Mesenchymal stem cell (in vitro differentiated cells and primary cell): Measurements from ENCODE around the gene TSPAN10.

Experiments used
- DNase-seq: peaks from one replicate; pipeline ENCODE4 v3.0.0-alpha.2; 2013
- H2AFZ ChIP-seq: one replicate; pipeline ENCODE4 v1.6.1; 2013; ENCODE audit warnings: low read depth, mild to moderate bottlenecking, control low read depth, inconsistent platforms, low read length, moderate library complexity
- H2AK5ac ChIP-seq: 2 replicates; pipeline ENCODE4 v1.6.1; 2013; ENCODE audit warnings: low read length, moderate library complexity, mild to moderate bottlenecking, inconsistent platforms; ENCODE audit not compliant: severe bottlenecking
- H2BK120ac ChIP-seq: one replicate; pipeline ENCODE4 v1.6.1; 2013; ENCODE audit warnings: low read depth, mild to moderate bottlenecking, inconsistent platforms, low read length, moderate library complexity
- H2BK12ac ChIP-seq, 2 experiments: one replicate each; pipeline ENCODE4 v1.6.1; 2013; ENCODE audit warnings: inconsistent platforms in 2 of 2, low read length in 2 of 2, mild to moderate bottlenecking in 2 of 2, moderate library complexity in 2 of 2, control low read depth in 1 of 2
- H2BK15ac ChIP-seq: one replicate; pipeline ENCODE4 v1.6.1; 2013; ENCODE audit warnings: mild to moderate bottlenecking, low read depth, inconsistent platforms; ENCODE audit not compliant: poor library complexity, severe bottlenecking
- H2BK5ac ChIP-seq: 2 replicates; pipeline ENCODE4 v1.6.1; 2013; ENCODE audit warnings: low read depth, mild to moderate bottlenecking, low read length, control low read depth, inconsistent platforms; ENCODE audit not compliant: poor library complexity, severe bottlenecking
- H3K14ac ChIP-seq, 2 experiments: one replicate each; pipeline ENCODE4 v1.6.1; 2013; ENCODE audit warnings: inconsistent platforms in 2 of 2, low read length in 2 of 2, control low read depth in 1 of 2, mild to moderate bottlenecking in 1 of 2, moderate library complexity in 1 of 2
- H3K18ac ChIP-seq, 2 experiments: one replicate each; pipeline ENCODE4 v1.6.1; 2013; ENCODE audit warnings: inconsistent platforms in 2 of 2, low read length in 2 of 2, control low read depth in 1 of 2, low read depth in 1 of 2, mild to moderate bottlenecking in 1 of 2
- H3K23ac ChIP-seq, 2 experiments: one replicate each; pipeline ENCODE4 v1.6.1; 2013; ENCODE audit warnings: inconsistent platforms in 2 of 2, low read length in 2 of 2, mild to moderate bottlenecking in 2 of 2, moderate library complexity in 2 of 2, control low read depth in 1 of 2
- H3K27ac ChIP-seq: 2 replicates; pipeline ENCODE4 v1.5.1; 2013; ENCODE audit warnings: mild to moderate bottlenecking, moderate library complexity, low read length, control low read depth, inconsistent platforms; ENCODE audit not compliant: poor library complexity, severe bottlenecking
- H3K27me3 ChIP-seq, 2 experiments: 2 replicates each; pipeline versions ENCODE4 v1.6.1 to v1.7.0; 2013; ENCODE audit warnings: low read length in 2 of 2, mild to moderate bottlenecking in 2 of 2, moderate library complexity in 2 of 2, control low read depth in 1 of 2, inconsistent platforms in 1 of 2; ENCODE audit not compliant: control insufficient read depth in 1 of 2, insufficient read depth in 1 of 2
- H3K36me3 ChIP-seq, 2 experiments: 2 replicates each; pipeline versions ENCODE4 v1.6.1 to v1.7.0; 2013; ENCODE audit warnings: low read length in 2 of 2, control low read depth in 1 of 2, inconsistent platforms in 1 of 2, low read depth in 1 of 2, mild to moderate bottlenecking in 1 of 2; ENCODE audit not compliant: insufficient read depth in 2 of 2, control insufficient read depth in 1 of 2
- H3K4ac ChIP-seq, 2 experiments: one replicate each; pipeline ENCODE4 v1.6.1; 2013; ENCODE audit warnings: inconsistent platforms in 2 of 2, low read length in 2 of 2, mild to moderate bottlenecking in 2 of 2, moderate library complexity in 2 of 2, control low read depth in 1 of 2, low read depth in 1 of 2
- H3K4me1 ChIP-seq: 2 replicates; pipeline ENCODE4 v1.6.1; 2013; ENCODE audit warnings: low read depth, low read length, control low read depth; ENCODE audit not compliant: control insufficient read depth, insufficient read depth
- H3K4me2 ChIP-seq: 2 replicates; pipeline ENCODE4 v1.6.1; 2013; ENCODE audit warnings: low read length, mild to moderate bottlenecking, inconsistent platforms; ENCODE audit not compliant: poor library complexity, severe bottlenecking
- H3K4me3 ChIP-seq, 2 experiments: 2 replicates each; pipeline versions ENCODE4 v1.5.1 to v1.7.0; 2013; ENCODE audit warnings: low read length in 2 of 2, mild to moderate bottlenecking in 2 of 2, control low read depth in 1 of 2, low read depth in 1 of 2; ENCODE audit not compliant: insufficient read depth in 1 of 2
- H3K79me1 ChIP-seq: replicated peaks from 2 replicates; pipeline ENCODE4 v1.6.1; 2013; ENCODE audit warnings: mild to moderate bottlenecking, control low read depth, low read length, inconsistent platforms; ENCODE audit not compliant: poor library complexity, severe bottlenecking
- H3K9ac ChIP-seq: 2 replicates; pipeline ENCODE4 v1.7.0; 2013; ENCODE audit warnings: mild to moderate bottlenecking, low read length, moderate library complexity
- H3K9me3 ChIP-seq: 2 replicates; pipeline ENCODE4 v1.7.0; 2013; ENCODE audit warnings: mild to moderate bottlenecking, low read length; ENCODE audit not compliant: control insufficient read depth
- H4K8ac ChIP-seq: one replicate; pipeline ENCODE4 v1.6.1; 2013; ENCODE audit warnings: inconsistent platforms, mild to moderate bottlenecking, low read length, moderate library complexity
- H4K91ac ChIP-seq: one replicate; pipeline ENCODE4 v1.6.1; 2013; ENCODE audit warnings: mild to moderate bottlenecking, low read length, inconsistent platforms
- WGBS: methylation state at CpG from one replicate; pipeline ENCODE4 v1.1.7; 2013; ENCODE audit warnings: mixed read lengths; 5-methylcytosine and 5-hydroxymethylcytosine counted together

The TSPAN10 gene

GRCh38 chr17:81666342-81667191 lies 29.6 kb downstream of the TSPAN10 start, which contains the start of the genes CCDC137 and OXLD1:
Gene CCDC137, plus strand, starts transcription at chr17:81666737. Its CDS starts 30 bp downstream, at chr17:81666767.
Gene OXLD1, minus strand, starts transcription at chr17:81666605. Its CDS starts 28 bp downstream, at chr17:81666577.
- H3K36me3 ChIP-seq = peaks cover 46 to 48% of the 10 kb centered on the region in 2 experiments
- H3K23ac ChIP-seq = no peak within 1 kb of the TSS
- H3K27me3 ChIP-seq = no peaks in the 10 kb centered on the region
- H3K9ac ChIP-seq = peak within 1 kb of the TSS; percentile 92
- peak within 1 kb of the TSS; percentile 87 to 94 for H3K4me3 ChIP-seq
- H3K4me2 ChIP-seq = peak within 1 kb of the TSS; percentile 79
- H3K14ac ChIP-seq = peak within 1 kb of the TSS in 1 of 2 experiments; percentile 86
- H2AFZ ChIP-seq = peak within 1 kb of the TSS; percentile 84
- H4K91ac ChIP-seq = peak within 1 kb of the TSS; percentile 88
- H3K27ac ChIP-seq = peak within 1 kb of the TSS; percentile 78
- peak within 1 kb of the TSS; percentile 55 for H2BK120ac ChIP-seq
- peak within 1 kb of the TSS; percentile 89 to 94 for H3K18ac ChIP-seq
- peak within 1 kb of the TSS; percentile 75 to 76 for H3K4ac ChIP-seq
- H2BK15ac ChIP-seq = peak within 1 kb of the TSS; percentile 71
- peak within 1 kb of the TSS; percentile 44 for H2AK5ac ChIP-seq
- H3K9me3 ChIP-seq = no peaks in the 10 kb centered on the region
- H3K79me1 ChIP-seq = peaks cover 35% of the 10 kb centered on the region
- peak; percentile 96 for DNase-seq
- H2BK5ac ChIP-seq = peak within 1 kb of the TSS; percentile 84
- H2BK12ac ChIP-seq = peak within 1 kb of the TSS in 1 of 2 experiments; percentile 4
- WGBS = under 1% methylated on average over 79 of the region's 96 CpGs
- peaks cover 20% of the 10 kb centered on the region for H3K4me1 ChIP-seq
- peak within 1 kb of the TSS; percentile 96 for H4K8ac ChIP-seq

DNA sequence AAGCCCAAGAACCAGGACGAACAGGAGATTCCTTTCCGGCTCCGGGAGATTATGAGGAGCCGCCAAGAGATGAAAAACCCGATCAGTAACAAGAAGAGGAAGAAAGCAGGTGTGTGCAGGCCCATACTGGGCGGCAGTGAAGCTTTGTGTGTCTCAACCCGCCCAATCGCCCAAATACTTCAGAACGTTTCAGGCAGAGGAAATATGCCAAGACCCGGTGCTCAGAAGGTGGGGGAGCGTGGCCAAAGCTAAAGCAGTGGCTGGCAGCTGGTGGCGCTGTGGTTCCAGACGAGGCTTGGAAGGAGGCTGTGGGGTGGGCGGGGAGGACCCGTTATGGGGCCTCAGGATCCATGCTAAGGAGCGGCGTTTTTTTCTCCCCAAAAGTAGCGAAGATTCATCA lies 30.8 kb downstream of the TSPAN10 start:
- Histone ChIP-seq H2AK5ac (no peak overlapping the region), H3K14ac (no peak overlapping the region), H3K23ac (no peak overlapping the region), H2BK120ac (no peak overlapping the region), H4K91ac (no peak overlapping the region), H4K8ac (peak overlapping the region; percentile 58), H3K27me3 (no peaks in the 10 kb centered on the region), H3K4ac (no peak overlapping the region), H2BK5ac (no peak overlapping the region), H3K36me3 (peaks cover 58 to 60% of the 10 kb centered on the region in 2 experiments), H3K4me2 (no peak overlapping the region), H3K18ac (no peak overlapping the region), H2BK12ac (no peak overlapping the region), H2BK15ac (no peak overlapping the region), H3K27ac (no peak overlapping the region), H3K79me1 (peaks cover 45% of the 10 kb centered on the region), H3K9me3 (no peaks in the 10 kb centered on the region), H3K4me1 (peaks cover 20% of the 10 kb centered on the region), H3K9ac (peak overlapping the region; percentile 29), H3K4me3 (peak overlapping the region in 1 of 2 experiments; percentile 58), H2AFZ (no peak overlapping the region)
- 93% methylated on average over 18 of the region's 18 CpGs for WGBS
- no peak for DNase-seq

- Histone ChIP-seq H3K4me1 (peaks cover 20% of the 10 kb centered on the region), H2BK5ac (no peak overlapping the region), H3K79me1 (peaks cover 48% of the 10 kb centered on the region)
Observed at GRCh38 chr17:81672504-81672903, 35.5 kb downstream of the TSPAN10 start.

GRCh38 chr17:81672954-81673353 lies 36.0 kb downstream of the TSPAN10 start:
- Histone ChIP-seq H3K27me3 (no peaks in the 10 kb centered on the region), H3K36me3 (peaks cover 66 to 68% of the 10 kb centered on the region in 2 experiments), H3K23ac (no peak overlapping the region), H3K79me1 (peaks cover 45% of the 10 kb centered on the region), H3K9ac (no peak overlapping the region), H4K8ac (no peak overlapping the region), H2AFZ (no peak overlapping the region), H3K18ac (no peak overlapping the region), H3K27ac (no peak overlapping the region), H3K4me1 (peaks cover 18% of the 10 kb centered on the region), H2BK5ac (peak overlapping the region; percentile 9), H3K4ac (no peak overlapping the region), H3K14ac (no peak overlapping the region), H2BK15ac (no peak overlapping the region), H3K9me3 (no peaks in the 10 kb centered on the region), H3K4me2 (no peak overlapping the region), H2BK12ac (no peak overlapping the region), H2BK120ac (no peak overlapping the region), H2AK5ac (no peak overlapping the region), H3K4me3 (no peak overlapping the region), H4K91ac (no peak overlapping the region)
- 96% methylated on average over 16 of the region's 16 CpGs for WGBS
- no peak for DNase-seq

More at GRCh38 chr17:81672504-81672903, 35.5 kb downstream of the TSPAN10 start:
- Histone ChIP-seq H3K4me3 (no peak overlapping the region), H3K14ac (no peak overlapping the region), H4K91ac (no peak overlapping the region), H3K27me3 (no peaks in the 10 kb centered on the region), H3K9ac (no peak overlapping the region), H2BK15ac (no peak overlapping the region), H3K4me2 (no peak overlapping the region), H2AK5ac (no peak overlapping the region), H3K23ac (no peak overlapping the region), H3K27ac (no peak overlapping the region), H2BK120ac (no peak overlapping the region), H2AFZ (no peak overlapping the region), H3K18ac (no peak overlapping the region), H3K36me3 (peaks cover 70 to 72% of the 10 kb centered on the region in 2 experiments), H3K4ac (no peak overlapping the region), H4K8ac (no peak overlapping the region), H3K9me3 (no peaks in the 10 kb centered on the region), H2BK12ac (no peak overlapping the region)
- no peak for DNase-seq
- WGBS = 94% methylated on average over 18 of the region's 18 CpGs
